Keratinocyte (primary cell): Measurements from ENCODE around the gene EBF3.

Experiments
- CTCF ChIP-seq, 3 experiments: IDR thresholded peaks in 1 of 3; conservative IDR thresholded peaks in 1 of 3; optimal IDR thresholded peaks in 1 of 3; 2 replicates in 2 of 3; 3 replicates in 1 of 3; pipeline versions ENCODE3 to v1.5.1; 2011; ENCODE audit warnings: low read length in 3 of 3, mild to moderate bottlenecking in 3 of 3, moderate library complexity in 2 of 3, control low read depth in 1 of 3, inconsistent platforms in 1 of 3; ENCODE audit not compliant: insufficient read depth in 2 of 3; ENCODE audit errors: extremely low read depth in 1 of 3
- EZH2 ChIP-seq: IDR thresholded peaks from one replicate; pipeline ENCODE4 v1.6.1; 2012; ENCODE audit warnings: inconsistent platforms, mild to moderate bottlenecking, low read length, moderate library complexity

- no peak for TF ChIP-seq CTCF (optimal IDR thresholded peaks at IDR 0.05 in 1 of 3, IDR thresholded peaks at IDR 0.05 in 1 of 3, conservative IDR thresholded peaks at IDR 0.05 in 1 of 3; ENCODE audit: extremely low read depth in 1 of 3, insufficient read depth in 2 of 3, low read length in 3 of 3)
- TF ChIP-seq EZH2: no peak
Measured at GRCh38 chr10:129808092-129808983, 155.7 kb downstream of the EBF3 start.
